Caki2 (cell line): ENCODE results near the gene DNAJC21. TPM values are rescaled to one million over a fixed set of nuclear protein-coding genes. Genes with fewer than 3 reads are reported as not detected.

ENCODE experiments used
- DNase-seq: peaks from one replicate; pipeline ENCODE4 v3.0.0-alpha.2; 2015; ENCODE audit warnings: low read depth
- in situ Hi-C: cut with HindIII; loops from 2 replicates; pipeline ENCODE4 v1.10.0; 2016; ENCODE audit warnings: low sequenced_read_pairs, low pct_unique_long_range_greater_than_20kb, mixed read lengths
- total RNA-seq: library from RNA; depleted of rRNA; stranded (reverse); fragments of >200 nt; shearing (Covaris generic); gene quantifications from 2 replicates; pipeline ENCODE4 v1.2.3, GENCODE V29; 2014; ENCODE audit warnings: low replicate concordance; rRNA removed

DNAJC21 gene
- 9.3 and 17.5 TPM in 2 replicates for total RNA-seq

- DNase-seq, result peak; percentile 98
- in situ Hi-C loops, result no loop called here
These were observed at the start of gene DNAJC21 for GRCh38 chr5:34929134-34929719. DNAJC21 (plus strand) TSS chr5:34929559; CDS start chr5:34929820, 261 bp downstream.

- in situ Hi-C loops, result no loop called here
These were observed 48.1 kb upstream of the DNAJC21 start for GRCh38 chr5:34881246-34881645.

GRCh38 chr5:34886392-34887119 lies 42.8 kb upstream of the DNAJC21 start:
- peak; percentile 17 for DNase-seq
- in situ Hi-C loops, result no loop called here

More at GRCh38 chr5:34881246-34881645, 48.1 kb upstream of the DNAJC21 start:
- no peak for DNase-seq

- DNase-seq, result no peak
- in situ Hi-C loops, result no loop called here
These were observed 40.0 kb upstream of the DNAJC21 start for GRCh38 chr5:34889394-34889793.

GRCh38 chr5:34891981-34892380 lies 37.4 kb upstream of the DNAJC21 start:
- in situ Hi-C loops, result no loop called here
- no peak for DNase-seq

GRCh38 chr5:34892414-34892813 lies 36.9 kb upstream of the DNAJC21 start:
- no peak for DNase-seq
- in situ Hi-C loops, result no loop called here

- DNase-seq, result no peak
- in situ Hi-C loops, result no loop called here
These were observed 34.6 kb upstream of the DNAJC21 start for GRCh38 chr5:34894716-34895115.

- in situ Hi-C loops, result no loop called here
- DNase-seq, result no peak
These were observed 33.5 kb upstream of the DNAJC21 start for GRCh38 chr5:34895641-34896419.

- in situ Hi-C loops, result no loop called here
- DNase-seq, result no peak
These were observed 31.7 kb upstream of the DNAJC21 start for GRCh38 chr5:34897646-34898045.

GRCh38 chr5:34898258-34898895 lies 31.0 kb upstream of the DNAJC21 start:
- DNase-seq, result peak; percentile 54
- in situ Hi-C loops, result no loop called here

- in situ Hi-C loops, result no loop called here
- no peak for DNase-seq
These were observed 30.3 kb upstream of the DNAJC21 start for GRCh38 chr5:34899066-34899465.

GRCh38 chr5:34900652-34901051 lies 28.7 kb upstream of the DNAJC21 start:
- no peak for DNase-seq
- in situ Hi-C loops, result no loop called here

- in situ Hi-C loops, result no loop called here
- no peak for DNase-seq
These were observed 26.1 kb upstream of the DNAJC21 start for GRCh38 chr5:34903260-34903659.

GRCh38 chr5:34905564-34905963 lies 23.8 kb upstream of the DNAJC21 start:
- in situ Hi-C loops, result no loop called here
- DNase-seq, result no peak

GRCh38 chr5:34913072-34913471 lies 16.3 kb upstream of the DNAJC21 start:
- in situ Hi-C loops, result no loop called here
- no peak for DNase-seq

- in situ Hi-C loops, result no loop called here
- DNase-seq, result no peak
These were observed 14.7 kb upstream of the DNAJC21 start for GRCh38 chr5:34914671-34915138.

GRCh38 chr5:34915139-34915855 lies 14.1 kb upstream of the DNAJC21 start, which contains the start of the genes BRIX1 and RAD1:
BRIX1 (plus strand) TSS chr5:34915711; CDS start chr5:34915739, 28 bp downstream.
RAD1 (minus strand) TSS chr5:34915504; CDS start chr5:34914892, 612 bp downstream.
- in situ Hi-C loops, result no loop called here
- peak; percentile 95 for DNase-seq

GRCh38 chr5:34915856-34916192 lies 13.5 kb upstream of the DNAJC21 start:
- in situ Hi-C loops, result no loop called here
- DNase-seq, result peak; percentile 31
